UCSD-AML1 (cell line): ENCODE measurements around the gene MAP4K1.
"Not testable (repeated sequence)": the region's sequence is repeated elsewhere in the genome, so short reads cannot be mapped to it uniquely, and the experiment has no call there.

Source experiments
- DNase-seq: peaks from one replicate; lab custom pipeline; 2025; ENCODE audit not compliant: unreplicated experiment; lab: John Stamatoyannopoulos, UW

MAP4K1 gene

DNA sequence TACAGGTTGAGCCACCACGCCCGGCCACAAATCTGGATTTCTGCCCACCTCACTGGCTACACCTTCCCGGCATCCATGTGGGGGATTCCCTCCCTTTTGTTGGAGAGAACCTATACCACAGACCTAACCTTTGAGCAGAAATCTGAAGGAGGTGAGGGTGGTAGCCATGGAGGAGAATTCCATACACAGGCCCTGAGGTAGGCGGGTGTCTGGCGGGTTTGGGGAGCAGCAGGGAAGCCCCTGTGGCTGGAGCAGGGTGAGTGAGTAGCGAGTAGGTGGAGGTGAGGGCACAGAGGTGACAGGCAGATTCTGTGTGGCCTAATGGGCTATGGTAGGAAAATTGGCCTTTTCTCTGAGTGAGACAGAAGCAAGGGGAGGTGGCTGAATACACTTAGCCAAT is 11.8 kb upstream of the MAP4K1 start:
- no peak for DNase-seq

DNA sequence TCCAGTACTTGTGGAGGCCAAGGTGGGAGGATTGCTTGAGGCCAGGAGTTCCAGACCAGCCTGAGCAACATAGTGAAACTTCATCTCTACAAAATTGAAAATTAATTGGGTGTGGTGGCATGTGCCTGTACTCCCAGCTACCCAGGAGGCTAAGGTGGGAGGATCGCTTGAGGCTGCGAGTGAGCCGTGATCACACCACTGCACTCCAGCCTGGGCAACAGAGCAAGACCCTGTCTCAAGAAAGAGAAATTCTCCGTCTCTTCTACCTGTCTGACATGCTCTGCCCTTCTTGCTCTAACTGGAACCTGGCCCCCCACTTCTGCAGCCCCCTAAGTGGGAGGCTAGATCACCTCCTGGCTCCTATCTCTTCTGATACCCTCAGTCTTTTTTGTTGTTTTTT is 8.6 kb upstream of the MAP4K1 start:
- DNase-seq: no peak

DNA sequence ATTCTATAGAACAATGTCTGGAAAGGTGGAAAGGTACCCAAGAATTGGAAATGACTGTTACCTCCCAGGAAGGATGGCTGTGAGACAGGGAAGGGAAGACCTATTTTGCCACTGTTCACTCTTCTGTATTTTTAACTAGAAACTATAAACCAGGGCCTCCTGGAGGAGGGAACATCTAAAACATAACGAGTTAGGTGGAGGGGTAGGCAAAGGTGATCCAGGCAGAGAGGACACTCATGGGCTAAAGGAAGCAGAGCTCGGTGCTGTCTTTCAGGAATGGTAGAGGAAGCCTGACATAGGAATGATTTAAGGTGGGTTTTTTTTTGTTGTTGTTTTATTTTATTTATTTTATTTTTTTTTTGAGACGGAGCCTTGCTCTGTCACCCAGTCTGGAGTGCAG is 7.1 kb upstream of the MAP4K1 start:
- no peak for DNase-seq

DNA sequence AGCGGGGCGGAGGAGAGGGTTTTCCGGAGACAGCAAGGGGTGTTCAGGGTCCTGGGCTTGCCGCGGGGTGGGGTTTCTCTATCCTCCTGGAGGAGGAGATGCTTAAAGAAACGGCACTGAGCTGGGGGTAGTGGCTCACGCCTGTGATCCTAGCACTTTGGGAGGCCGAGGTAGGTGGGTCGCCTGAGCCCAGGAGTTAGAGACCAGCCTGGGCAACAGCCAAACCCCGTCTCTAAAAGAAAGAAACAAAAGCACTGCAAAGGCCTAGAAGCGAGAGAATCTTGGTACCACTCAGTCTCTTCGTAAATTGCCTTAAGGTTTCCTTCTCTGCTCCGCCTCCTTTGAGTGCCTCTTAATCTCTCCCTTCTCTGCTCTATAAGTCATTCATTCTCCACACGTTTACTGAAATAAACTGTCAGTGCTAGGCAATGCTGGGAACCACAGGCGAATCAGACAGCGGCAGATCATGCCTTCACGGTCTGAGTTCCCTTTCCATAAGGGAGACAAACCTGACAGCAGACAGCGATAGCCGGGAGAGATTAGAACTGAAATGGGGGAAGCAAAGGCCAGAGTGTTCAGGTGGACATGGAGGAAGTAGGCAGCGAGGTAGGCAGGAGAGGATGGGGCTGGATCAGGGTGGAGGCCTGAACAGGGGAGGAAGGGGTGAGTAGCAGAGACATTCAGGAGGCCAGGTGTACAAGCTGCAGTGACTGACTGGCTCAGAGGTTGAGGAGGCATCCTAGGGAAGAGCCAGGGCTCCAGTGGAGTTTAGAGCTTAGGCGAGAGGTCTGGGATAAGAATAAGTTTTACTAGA is 1.8 kb upstream of the MAP4K1 start:
- no peak for DNase-seq

DNA sequence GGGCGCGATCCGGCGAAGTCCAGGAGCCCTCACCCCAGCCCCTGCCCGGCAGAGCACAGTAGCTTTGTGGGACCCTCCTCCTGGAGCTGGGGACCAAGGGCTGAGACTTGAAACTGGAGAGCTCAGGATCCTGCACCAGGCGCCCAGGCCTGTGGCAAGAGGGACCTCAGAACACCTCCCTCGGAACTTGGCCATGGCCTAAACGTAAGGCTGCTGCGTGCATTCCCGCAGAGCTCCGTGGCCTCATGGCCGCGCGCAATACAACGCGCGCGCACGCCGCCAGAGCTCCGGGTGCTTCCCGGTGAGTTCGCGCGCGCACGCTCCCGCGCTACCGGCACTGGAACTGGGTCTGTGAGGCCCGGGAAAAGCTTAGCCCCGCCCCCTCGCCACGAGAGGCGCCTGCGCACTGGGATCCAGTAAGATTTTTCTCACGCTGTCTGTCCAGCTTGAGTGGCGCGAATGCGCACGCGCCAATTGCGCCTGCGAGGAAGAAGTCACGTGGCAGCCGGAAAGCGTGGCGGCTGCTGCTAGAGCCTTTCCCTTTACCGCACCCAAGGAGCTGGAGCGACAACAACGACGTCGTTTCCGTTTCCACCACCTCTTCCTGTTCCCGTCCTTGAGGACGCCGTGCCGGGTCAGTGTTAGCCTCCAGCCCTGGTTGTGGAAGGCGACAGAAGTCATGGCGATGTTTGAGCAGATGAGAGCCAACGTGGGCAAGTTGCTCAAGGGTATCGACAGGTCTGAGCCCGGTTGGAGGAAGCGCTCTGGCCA is 1.0 kb upstream of the MAP4K1 start, which contains the start of gene EIF3K:
Gene EIF3K (plus strand): TSS at position 599 of the 771 bp plus-strand sequence. CDS start 81 bp downstream, at position 680.
- DNase-seq: peak; percentile 99

DNA sequence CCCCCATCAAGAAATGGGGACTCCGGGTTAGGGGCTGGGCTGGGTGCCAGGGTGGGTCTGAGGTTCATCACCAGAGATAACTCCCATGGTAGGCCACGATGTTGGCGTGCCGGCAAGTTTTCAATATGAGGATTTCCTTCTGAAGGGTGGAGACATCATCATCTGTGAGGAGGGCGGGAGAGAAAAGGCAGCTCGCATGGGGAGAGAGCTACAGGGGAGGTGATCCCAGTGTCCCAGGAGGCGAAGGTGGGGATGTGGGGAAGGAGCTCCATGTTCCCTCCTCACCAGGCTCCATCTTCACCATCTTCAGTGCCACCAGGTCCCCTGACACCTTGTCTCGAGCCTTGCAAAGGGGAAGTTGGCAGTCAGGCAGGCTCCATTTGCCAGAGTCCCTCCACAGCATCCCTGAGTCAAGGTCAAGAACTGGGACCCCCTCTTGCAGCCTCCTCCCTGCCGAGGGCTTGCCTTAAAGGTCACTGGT is 430 bp downstream of the MAP4K1 start:
- peak; percentile 49 for DNase-seq

DNA sequence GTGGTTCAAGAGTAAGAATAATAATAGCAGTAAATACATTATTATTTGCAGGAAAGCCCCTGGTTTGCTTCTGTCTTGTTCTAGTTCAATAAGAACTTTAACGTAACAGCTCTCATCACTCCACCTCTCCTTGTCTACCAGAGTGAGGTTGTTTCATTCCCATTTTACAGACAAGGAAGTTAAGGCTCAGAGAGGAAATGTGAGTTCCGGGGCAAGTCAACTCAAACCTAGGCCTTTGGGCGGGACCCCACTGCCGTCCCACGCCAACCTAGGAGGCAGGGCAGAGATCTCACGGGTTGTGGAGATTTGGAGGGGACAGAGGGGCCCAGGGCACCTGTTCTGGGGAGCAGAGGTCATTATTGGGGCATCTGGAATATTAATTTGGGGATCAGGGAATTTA is 1.5 kb downstream of the MAP4K1 start:
- DNase-seq: no peak

DNA sequence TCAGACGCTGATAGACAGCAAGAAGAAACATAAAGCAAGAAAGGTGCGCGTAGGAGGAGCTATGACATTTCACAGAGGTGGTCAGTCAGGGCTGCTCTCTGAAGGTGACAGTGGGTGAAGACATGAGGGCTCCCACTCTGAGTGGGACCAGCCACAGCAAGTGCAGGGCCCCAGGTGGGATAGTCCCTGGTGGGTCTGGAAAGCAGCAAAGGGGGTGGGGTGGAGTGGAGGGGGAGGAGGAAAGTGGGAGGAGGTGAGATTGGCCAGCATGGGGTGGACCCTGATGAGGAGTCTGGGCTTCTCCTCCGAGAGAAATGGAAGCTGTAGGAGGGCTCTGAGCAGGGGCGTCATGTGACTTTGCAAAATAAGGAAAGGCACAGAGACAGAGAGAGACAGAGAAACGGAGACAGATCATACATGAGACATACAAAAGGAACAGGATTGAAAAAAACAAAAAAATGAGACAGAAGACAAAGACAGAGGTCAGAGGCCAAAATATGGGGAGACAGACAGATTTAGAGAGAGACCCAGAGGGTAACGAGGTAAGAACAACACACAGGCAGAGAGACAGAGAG is 2.7 kb downstream of the MAP4K1 start:
- no peak for DNase-seq

DNA sequence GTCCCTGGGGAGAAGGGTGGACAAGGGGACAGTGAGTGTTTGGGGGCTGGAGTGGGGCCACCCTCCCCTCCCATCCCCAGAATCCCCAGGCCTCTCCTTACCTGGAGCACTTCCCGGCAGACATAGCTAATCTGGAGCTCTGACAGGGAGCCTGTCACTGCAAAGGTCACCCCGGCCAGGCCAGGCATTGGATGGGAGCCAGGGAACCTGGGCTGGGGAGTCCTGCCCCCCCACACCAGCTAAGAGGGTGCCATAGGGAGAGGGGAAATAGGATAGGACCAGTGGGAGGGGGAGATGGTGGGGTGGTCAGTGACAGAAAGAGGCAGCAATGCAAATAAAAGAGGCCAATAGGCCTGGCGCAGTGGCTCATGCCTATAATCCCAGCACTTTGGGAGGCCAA is 3.5 kb downstream of the MAP4K1 start:
- no peak for DNase-seq

DNA sequence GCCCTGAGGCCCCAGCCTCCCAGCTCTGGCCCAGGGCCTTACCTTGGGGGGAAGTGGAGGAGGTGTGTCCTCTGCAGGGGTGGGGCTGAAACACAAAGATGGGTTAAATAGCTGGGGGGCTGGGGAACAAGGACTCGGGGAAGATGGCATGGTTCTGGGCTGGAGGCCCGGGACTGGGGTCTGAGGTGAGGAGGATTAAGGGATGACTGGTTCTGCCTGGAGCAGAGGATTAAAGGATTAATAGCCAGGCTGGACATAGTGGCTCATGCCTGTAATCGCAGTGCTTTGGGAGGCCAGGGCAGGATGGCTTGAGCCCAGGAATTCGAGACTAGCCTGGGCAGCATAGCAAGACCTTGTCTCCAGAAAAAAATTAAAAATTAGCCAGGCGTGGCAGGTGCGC is 11.6 kb downstream of the MAP4K1 start:
- DNase-seq: no peak

DNA sequence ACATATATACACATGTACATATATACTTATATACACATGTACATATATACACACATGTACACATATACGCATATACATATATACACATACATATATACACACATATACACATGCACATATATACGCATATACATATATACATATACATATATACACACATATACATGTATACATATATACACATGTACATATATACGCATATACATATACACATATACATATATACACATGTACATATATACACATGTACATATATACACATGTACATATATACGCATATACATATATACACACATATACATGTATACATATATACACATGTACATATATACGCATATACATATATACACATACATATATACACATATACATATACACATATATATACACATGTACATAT is 14.9 kb downstream of the MAP4K1 start:
- not testable (repeated sequence) for DNase-seq

DNA sequence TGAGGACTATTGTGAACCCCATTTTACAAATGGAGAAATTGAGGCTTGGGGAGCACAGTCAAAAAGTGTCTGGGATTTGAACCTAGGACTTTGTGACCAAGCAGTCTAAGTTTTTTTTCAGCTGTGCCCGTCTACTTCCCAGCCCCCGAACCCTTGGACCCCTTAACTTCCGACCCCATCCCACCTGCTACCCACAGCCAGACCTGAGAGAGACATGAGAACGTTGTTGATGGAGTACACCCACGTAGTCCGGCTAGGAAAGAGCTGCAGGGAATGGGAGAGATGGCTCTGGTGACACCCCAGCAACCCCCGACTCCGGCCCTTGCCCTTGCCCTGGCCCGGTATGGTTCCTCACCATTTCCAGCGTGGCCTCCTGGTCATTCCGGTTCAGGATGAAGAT is 18.0 kb downstream of the MAP4K1 start:
- DNase-seq: no peak

DNA sequence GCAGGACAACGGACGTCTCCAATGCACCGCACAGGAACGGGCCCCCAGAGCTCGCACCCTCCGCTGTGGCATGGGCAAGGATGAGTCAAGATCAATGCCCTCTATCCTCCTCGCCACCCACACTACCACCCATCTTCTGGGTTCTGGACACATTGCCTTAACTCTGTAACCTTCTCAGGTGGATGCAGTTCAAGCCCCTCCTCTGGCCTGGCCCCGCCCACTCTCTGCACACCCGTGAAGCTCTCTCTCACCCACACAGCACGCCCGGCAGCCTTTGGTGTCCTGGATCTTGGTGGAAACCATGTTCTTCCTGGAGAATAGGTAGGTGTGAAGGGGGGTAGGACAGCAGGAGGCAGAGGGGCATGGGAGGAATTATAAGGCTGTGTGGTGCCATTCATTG is 20.7 kb downstream of the MAP4K1 start:
- no peak for DNase-seq

DNA sequence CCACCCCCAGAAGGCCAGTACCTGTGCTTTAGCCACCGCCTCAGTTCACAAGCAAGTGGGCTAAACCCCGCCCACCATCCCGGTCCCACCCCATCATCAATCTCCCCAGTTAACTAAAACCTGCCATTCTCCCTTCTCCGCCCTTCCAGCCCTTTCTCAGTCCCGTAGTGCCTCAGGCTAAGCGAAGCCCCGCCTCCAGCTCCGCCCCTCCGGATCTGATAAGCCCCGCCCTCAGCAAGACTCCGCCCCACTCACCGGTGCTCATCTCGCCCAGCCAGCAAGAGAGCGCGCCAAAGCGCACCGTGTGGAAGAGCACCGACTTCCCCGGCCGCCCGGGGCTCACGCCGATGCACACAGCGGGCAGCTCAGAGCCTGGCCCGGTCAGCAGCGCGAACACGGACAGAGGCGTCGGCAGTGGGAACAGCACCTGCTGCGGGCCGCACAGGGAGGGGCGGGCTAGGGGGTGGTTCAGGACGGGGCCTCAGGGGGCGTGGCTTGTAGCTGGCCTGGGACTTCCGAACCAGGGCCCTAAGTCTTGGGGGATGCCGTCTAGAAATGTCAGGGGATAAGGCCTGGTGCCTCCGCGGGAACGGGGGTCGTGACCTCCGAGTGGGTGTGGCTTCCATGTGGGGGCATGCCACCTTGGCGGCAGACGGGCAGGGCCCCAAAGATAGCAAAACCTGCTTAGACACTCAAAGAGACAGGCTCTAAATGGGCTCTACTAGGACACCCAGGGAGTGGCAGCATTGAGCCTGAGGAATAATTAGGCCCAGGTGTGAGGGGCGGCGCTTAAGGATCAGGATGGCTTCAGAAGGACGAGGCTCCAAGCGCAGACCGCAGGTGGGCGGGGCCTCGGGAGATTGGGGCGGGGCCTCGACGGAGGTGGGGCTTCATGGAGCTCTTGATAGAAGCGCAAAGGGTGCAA is 21.4 kb downstream of the MAP4K1 start:
- DNase-seq: no peak

DNA sequence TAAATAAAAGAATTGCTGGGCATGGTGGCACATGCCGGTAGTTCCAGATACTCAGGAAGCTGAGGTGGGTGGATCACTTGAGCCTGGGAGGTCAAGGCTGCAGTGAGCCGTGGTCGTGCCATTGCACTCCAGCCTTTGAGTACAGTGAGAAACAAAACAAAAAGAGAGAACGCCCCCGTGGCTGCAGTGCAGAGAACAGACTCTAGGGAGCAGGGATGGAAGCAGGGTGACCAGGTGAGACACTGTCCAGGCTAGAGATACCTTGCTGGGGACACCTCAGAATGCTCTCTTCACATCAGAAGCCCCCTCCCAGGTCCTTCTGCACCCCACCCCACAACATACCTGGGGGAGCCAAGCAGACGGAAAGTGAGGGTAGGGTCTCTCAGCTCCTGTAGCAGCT is 24.8 kb downstream of the MAP4K1 start:
- no peak for DNase-seq

DNA sequence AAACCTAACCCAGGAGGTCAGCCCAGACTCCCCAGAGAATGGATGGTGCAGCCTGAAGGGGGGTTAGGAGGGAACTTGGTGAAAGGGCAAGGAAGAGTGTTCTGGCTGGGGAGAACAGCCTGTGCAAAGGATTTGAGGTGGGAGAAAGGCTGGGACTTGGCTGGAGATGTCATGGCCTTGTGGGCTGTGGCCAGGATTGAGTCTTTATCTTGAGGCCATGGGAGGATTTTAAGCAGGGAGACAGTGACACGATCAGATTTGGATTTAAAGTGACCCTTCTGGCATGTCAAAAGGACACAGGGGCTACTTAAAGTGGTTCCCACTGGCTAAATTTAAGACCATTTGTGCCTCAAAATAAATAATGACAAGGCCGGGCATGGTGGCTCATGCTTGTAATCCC is 29.7 kb downstream of the MAP4K1 start:
- no peak for DNase-seq

DNA sequence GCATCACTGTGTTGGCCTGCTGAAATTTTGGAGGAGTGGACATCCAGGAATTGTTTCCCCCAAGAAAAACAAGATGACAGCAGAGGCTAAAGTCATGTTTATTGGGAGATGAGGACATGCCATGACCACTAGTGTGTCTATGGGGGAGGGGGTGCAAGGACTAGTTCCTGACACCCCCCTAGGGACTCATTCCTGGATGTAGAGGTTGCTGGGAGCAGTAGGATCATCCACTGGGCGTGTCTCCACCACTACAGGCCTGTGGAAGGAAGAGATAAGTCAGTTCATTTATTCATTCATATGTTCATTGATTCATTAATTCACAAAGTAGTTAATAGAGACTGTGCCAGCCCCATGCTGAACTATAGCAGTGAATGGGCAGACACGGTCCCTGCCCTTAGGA is 30.2 kb downstream of the MAP4K1 start:
- DNase-seq: no peak

DNA sequence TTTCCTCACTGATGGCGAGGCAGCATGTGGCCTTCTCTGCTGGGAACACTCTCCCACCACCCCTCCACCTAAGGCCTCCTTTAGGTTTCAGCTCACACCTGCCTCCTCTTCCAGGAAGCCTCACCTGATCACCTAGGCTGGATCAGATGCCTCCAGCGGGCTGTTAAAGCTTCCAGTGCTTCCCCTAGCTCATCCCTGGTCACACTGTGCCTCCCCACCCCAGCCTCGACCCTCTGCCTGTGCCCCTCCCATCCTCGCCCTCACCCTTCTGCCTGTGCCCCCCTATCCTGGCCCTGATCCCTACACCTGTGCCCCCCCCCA is 33.8 kb downstream of the MAP4K1 start:
- no peak for DNase-seq

DNA sequence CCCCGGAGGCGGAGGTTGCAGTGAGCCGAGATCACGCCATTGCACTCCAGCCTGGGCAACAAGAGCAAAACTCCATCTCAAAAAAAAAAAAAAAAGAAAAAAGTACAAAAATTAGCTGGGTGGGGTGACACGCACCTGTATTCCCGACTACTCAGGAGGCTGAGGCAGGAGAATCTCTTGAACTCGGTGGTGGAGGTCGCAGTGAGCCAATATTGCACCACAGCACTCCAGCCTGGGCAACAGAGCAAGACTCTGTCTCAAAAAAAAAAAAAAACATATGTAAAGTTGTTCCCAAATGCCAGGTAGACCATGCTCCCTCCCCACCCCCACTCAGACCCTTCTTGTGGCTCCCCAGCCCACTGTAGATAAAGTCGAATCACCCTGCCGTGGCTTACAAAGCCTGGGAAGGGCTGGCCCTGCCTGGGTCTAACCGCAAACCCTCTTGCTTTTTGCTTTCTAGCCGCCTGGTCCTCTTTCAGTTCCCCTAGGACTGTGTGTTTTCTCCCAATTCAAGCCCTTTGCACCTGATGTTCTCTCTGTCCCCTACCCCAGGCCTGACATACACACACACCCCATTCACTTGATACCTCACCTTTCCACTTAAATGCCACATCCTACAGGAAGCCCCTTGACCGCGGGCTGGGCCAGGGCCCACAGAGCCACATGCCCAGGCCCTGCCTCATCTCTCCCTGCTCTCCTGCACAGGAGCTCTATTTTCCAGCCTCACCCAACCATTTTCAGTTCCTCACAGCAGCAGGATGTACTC is 34.4 kb downstream of the MAP4K1 start:
- no peak for DNase-seq

DNA sequence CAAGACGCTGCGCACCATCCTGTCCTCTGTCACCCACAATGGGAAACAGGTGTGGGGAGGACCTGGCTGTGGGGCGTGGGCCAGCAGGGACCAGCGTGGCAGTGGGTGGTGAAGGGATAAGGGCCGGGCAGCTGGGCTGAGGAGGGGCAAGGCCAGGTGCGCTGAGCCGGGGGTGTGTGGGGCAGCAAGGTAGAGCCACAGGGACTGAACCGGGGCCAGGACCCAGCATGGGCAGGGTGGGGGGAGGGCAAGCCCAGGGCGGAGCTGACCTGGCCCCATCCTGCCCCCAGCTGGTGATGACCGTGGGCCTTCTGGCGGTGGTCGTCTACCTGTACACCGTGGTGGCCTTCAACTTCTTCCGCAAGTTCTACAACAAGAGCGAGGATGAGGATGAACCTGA is 37.7 kb downstream of the MAP4K1 start:
- DNase-seq: no peak
